H1 (cell line): Measurements from ENCODE around the gene KIN.
"Not testable (repeated sequence)": the region's sequence is repeated elsewhere in the genome, so short reads cannot be mapped to it uniquely, and the experiment has no call there.

ENCODE experiments used
- CTCF ChIP-seq, 3 experiments: IDR thresholded peaks; 1 replicate in 2 of 3; 2 replicates in 1 of 3; pipeline versions ENCODE4 v1.5.1 to v1.6.1; 2011; ENCODE audit warnings: low read length in 3 of 3, mild to moderate bottlenecking in 3 of 3, inconsistent platforms in 2 of 3, low read depth in 1 of 3, moderate library complexity in 1 of 3; ENCODE audit not compliant: insufficient read depth in 1 of 3; ENCODE audit errors: control extremely low read depth in 1 of 3
- EGR1 ChIP-seq: IDR thresholded peaks from 2 replicates; pipeline ENCODE4 v1.6.1; 2011; ENCODE audit warnings: low read depth, low read length, borderline replicate concordance
- EZH2 ChIP-seq: fragments of 200-600 bp; sonication (generic); IDR thresholded peaks from 2 replicates; pipeline ENCODE4 v1.7.1; 2012; ENCODE audit warnings: low read depth, mild to moderate bottlenecking, moderate library complexity, low read length, inconsistent platforms; ENCODE audit not compliant: severe bottlenecking
- KDM1A ChIP-seq: fragments of 200-600, 300-600 bp; sonication (generic); IDR thresholded peaks from 2 replicates; pipeline ENCODE4 v1.7.1; 2016; ENCODE audit warnings: mild to moderate bottlenecking, low read length, borderline replicate concordance
- PHF8 ChIP-seq: fragments of 200-600 bp; sonication (generic); conservative IDR thresholded peaks from 2 replicates; pipeline ENCODE4 v1.7.1; 2012; ENCODE audit warnings: low read depth, mild to moderate bottlenecking, inconsistent platforms, low read length, moderate library complexity
- POLR2A ChIP-seq, 2 experiments: IDR thresholded peaks; 1 replicate in 1 of 2; 2 replicates in 1 of 2; pipeline ENCODE4 v1.6.1; 2011; ENCODE audit warnings: low read depth in 2 of 2, low read length in 2 of 2, mild to moderate bottlenecking in 2 of 2; ENCODE audit errors: control extremely low read depth in 1 of 2
- RXRA ChIP-seq: IDR thresholded peaks from 2 replicates; pipeline ENCODE4 v1.6.1; 2011; ENCODE audit warnings: low read depth, mild to moderate bottlenecking, low read length, moderate library complexity; ENCODE audit not compliant: insufficient read depth
- TAF7 ChIP-seq: optimal IDR thresholded peaks from 2 replicates; pipeline ENCODE3; 2011; ENCODE audit warnings: low read depth, mild to moderate bottlenecking, inconsistent platforms, low read length, moderate library complexity, borderline replicate concordance
- ZNF274 ChIP-seq: IDR thresholded peaks from 2 replicates; pipeline ENCODE4 v1.7.0; 2012; ENCODE audit warnings: low read length, borderline replicate concordance; ENCODE audit errors: extremely low read depth

DNA sequence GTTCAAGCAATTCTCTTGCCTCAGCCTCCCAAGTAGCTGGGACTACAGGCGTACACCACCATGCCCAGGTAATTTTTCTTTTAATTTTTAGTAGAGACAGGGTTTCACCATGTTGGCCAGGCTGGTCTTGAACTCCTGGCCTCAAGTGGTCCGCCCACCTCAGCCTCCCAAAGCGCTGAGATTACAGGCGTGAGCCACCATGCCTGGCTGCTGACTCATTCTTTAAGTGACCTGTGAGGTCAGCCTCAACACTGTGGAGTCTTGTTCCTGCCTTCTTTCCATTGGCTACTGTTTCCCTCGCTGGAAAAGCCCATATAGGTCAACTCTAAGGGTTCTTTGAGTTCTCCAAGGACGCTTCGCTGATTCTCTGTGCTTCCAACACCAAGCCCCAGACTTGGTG is 39.2 kb downstream of the KIN start:
- not testable (repeated sequence) for TF ChIP-seq EZH2; CTCF (IDR thresholded peaks at IDR 0.05; ENCODE audit: control extremely low read depth in 1 of 3, insufficient read depth in 1 of 3, low read depth in 1 of 3, low read length in 3 of 3); PHF8; RXRA; POLR2A (IDR thresholded peaks at IDR 0.05; ENCODE audit: control extremely low read depth in 1 of 2, low read depth in 2 of 2, low read length in 2 of 2); KDM1A; ZNF274; EGR1; TAF7
